ENCODE data around the gene SLC51A.
"Not testable (repeated sequence)": the region's sequence is repeated elsewhere in the genome, so short reads cannot be mapped to it uniquely, and the experiment has no call there.

The SLC51A gene

DNA sequence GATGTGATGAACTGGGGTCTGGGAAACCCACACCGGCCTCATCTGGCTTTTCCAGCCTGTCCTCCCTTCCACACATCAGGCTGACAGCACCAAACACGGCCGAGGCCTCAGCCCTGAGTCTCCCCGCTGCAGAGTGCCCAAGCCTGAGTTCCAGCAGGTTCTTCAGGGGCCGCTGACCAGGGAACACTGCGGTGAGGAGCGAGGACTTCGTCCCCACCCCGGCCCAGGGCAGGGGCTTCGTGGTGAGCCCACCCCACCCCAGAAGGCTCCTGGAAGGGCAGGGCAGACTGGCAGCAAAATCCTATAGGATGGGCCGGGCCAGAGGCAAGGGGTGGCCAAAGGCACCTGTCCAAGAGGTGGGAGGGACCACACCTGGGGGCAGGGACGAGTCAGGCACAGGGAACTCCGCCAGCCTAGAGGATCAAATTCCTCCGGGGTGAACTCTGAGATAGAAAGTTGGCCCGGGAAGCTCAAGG, at the start of gene SLC51A:
Gene SLC51A, plus strand, starts transcription at position 446 of the 476 bp plus-strand sequence. CDS start 179 bp downstream, outside the sequence.
- H3K36me3 Mint-ChIP-seq, result no peaks in the 10 kb centered on the region
- H3K4me1 Mint-ChIP-seq, result peaks cover 18% of the 10 kb centered on the region
- H3K9me3 Mint-ChIP-seq, result no peaks in the 10 kb centered on the region
- H3K27me3 Mint-ChIP-seq, result no peaks in the 10 kb centered on the region
- peak within 1 kb of the TSS; percentile 68 for H3K27ac Mint-ChIP-seq
- H3K4me3 Mint-ChIP-seq, result peak within 1 kb of the TSS; percentile 60

DNA sequence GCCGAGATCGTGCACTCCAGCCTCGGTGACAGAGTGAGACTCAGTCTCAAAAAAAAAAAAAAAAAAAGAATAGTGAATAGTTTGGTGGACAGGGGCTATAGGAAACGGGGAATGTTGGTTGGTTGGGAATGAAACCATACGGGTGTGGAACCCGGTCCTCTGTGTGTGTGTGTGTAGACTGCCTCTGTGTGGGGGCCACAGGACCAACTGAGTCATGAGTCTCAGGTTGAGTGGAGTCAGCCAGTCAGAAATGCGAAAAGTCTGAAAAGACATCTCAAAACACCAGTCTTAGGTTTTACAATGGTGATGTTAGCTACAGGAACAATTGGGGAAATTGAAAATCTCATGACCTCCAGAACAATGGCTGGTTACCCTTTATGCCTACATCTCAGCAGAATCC, 49.6 kb upstream of the SLC51A start:
- Mint-ChIP-seq H3K4me1 (no peaks in the 10 kb centered on the region), H3K36me3 (no peaks in the 10 kb centered on the region), H3K27ac (no peak overlapping the region), H3K9me3 (no peaks in the 10 kb centered on the region), H3K27me3 (no peaks in the 10 kb centered on the region), H3K4me3 (no peak overlapping the region)

DNA sequence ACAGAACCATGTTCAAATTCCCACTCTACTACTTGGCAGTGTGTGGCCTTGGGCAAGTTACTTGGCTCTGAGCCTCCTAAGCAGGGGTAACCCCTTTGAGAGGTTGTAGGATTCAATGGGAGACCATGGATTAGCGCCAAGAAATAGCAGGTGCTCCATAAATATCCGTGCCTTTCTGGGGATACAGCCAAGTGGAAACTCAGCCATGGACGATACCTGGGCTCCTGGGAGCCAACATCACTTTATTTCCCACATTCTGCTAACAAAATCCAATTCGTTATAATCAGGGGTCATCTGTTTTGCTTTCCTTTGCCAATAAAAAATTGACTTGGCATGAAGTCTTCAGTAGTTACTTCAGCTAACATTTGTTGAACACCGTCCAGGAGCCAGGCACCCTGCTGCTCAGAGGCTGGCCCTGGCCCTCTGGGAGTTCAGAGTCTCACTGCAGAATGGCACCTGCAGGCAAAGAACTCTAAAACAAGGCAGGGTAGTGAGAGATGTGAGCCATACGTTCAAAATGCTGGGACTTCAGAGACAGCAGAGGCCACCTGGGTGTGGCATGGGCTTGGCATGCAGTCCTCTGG, 47.4 kb upstream of the SLC51A start:
- Mint-ChIP-seq H3K27ac (no peak overlapping the region), H3K27me3 (no peaks in the 10 kb centered on the region), H3K4me1 (no peaks in the 10 kb centered on the region), H3K4me3 (no peak overlapping the region), H3K9me3 (no peaks in the 10 kb centered on the region), H3K36me3 (no peaks in the 10 kb centered on the region)

DNA sequence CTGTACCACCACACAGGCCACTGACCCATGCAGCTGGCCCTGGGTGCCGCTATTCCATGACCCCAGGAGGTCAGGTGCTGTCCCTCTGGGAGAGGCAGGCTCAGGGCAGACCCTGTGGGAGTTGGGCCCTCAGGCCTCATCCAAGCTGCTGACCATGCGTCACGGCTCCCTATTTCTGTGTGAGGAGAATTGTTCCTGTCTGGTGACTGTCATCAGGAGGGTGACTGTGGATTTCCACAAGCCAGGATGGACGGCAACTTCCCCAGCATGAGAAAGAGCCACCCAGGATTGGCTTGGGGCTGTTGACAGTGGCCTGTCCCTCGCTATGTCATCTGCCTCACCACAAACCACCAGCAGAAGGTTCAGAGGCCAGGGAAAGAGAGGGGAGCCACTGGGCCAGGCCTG, 46.5 kb upstream of the SLC51A start:
- Mint-ChIP-seq H3K4me3 (no peak overlapping the region), H3K36me3 (no peaks in the 10 kb centered on the region), H3K27me3 (no peaks in the 10 kb centered on the region), H3K27ac (no peak overlapping the region), H3K4me1 (no peaks in the 10 kb centered on the region), H3K9me3 (no peaks in the 10 kb centered on the region)

DNA sequence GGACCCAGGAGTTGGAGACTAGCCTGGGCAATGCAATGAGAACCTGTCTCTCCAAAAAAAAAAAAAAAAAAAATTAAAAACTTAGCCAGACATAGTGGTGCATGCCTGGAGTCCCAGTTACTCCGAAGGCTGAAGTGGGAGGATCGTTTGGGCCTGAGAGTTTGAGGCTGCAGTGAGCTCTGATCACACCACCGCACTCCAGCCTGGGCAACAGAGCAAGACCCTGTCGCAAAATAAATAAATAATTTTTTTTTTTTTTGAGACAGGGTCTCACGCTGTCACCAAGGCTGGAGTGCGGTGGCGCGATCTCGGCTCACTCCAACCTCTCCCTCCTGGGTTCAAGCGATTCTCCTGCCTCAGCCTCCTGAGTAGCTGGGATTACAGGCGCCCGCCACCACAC, 46.0 kb upstream of the SLC51A start:
- H3K4me3 Mint-ChIP-seq, H3K27ac Mint-ChIP-seq, H3K27me3 Mint-ChIP-seq, H3K36me3 Mint-ChIP-seq, H3K9me3 Mint-ChIP-seq, H3K4me1 Mint-ChIP-seq: not testable (repeated sequence)

DNA sequence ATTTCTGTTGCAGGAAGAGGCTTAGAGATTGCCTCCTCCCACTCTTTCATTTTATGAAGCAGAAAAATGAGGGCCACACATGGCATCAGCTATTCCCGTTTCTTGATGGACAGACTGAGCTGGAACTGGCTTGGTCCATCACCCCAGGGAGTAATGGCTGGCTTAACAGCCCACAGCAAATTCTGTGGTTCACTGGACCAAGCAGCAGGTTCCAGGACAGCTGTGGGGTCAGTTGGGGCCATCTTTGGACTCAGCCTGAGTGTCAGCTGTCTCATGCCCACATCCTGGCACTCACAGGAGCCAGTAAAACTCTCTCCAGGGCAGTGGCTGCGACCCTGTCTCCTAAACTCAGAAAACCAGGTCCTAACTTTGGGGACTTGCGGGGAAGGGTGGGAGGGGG, 41.7 kb upstream of the SLC51A start:
- Mint-ChIP-seq H3K27ac (no peak overlapping the region), H3K4me3 (no peak overlapping the region), H3K9me3 (no peaks in the 10 kb centered on the region)

DNA sequence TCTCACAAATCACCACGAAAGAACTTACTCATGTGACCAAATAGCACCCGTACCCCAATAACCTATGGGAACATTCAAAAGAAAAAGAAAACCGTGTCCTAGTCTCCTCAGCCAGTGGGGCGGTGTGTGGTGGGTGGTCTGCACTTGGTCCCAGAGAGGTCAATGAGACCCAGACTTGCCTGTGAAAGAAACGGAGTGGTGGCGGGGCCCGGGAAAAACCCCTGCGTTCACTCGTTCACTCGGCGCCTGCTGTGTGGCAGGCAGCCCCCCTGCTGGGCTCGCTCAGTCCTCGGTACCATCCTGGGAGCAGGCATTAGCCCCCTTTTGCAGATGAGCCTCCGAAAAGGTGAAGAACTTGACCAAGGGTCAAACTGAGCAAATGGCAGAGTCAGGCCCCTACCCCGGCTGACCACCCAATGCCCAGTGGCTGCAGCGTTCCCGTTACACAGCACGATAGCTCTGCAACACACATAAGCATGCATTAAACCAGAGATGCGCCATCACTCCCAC, 41.2 kb upstream of the SLC51A start:
- no peak overlapping the region for H3K4me3 Mint-ChIP-seq
- H3K4me1 Mint-ChIP-seq, result peaks cover 19% of the 10 kb centered on the region
- no peak overlapping the region for H3K27ac Mint-ChIP-seq
- H3K36me3 Mint-ChIP-seq, result no peaks in the 10 kb centered on the region
- H3K27me3 Mint-ChIP-seq, result no peaks in the 10 kb centered on the region
- H3K9me3 Mint-ChIP-seq, result no peaks in the 10 kb centered on the region

More for the DNA sequence above, 41.7 kb upstream of the SLC51A start:
- Mint-ChIP-seq H3K36me3 (no peaks in the 10 kb centered on the region), H3K4me1 (peaks cover 14% of the 10 kb centered on the region), H3K27me3 (no peaks in the 10 kb centered on the region)

DNA sequence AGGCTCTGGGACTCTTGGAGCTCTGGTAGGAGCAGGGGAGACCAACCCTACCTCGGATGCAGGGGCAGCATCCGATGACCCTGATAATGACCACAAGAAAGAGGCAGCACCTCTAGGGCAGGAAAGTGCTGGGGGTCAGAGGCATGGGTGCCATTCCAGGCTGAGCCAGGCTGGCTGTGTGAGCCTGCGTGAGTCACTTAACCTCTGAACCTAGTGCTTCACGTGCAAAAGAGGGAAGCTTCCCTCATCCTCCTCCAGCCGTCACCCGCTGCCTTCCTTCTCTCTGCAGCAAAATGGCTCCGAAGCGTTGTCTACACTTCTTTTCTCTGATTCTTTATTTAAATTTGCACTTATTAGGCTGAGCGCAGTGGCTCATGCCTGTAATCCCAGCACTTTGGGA, 40.6 kb upstream of the SLC51A start:
- no peaks in the 10 kb centered on the region for H3K36me3 Mint-ChIP-seq
- H3K4me3 Mint-ChIP-seq, result no peak overlapping the region
- no peak overlapping the region for H3K27ac Mint-ChIP-seq
- H3K4me1 Mint-ChIP-seq, result peaks cover 19% of the 10 kb centered on the region
- no peaks in the 10 kb centered on the region for H3K27me3 Mint-ChIP-seq
- H3K9me3 Mint-ChIP-seq, result no peaks in the 10 kb centered on the region

DNA sequence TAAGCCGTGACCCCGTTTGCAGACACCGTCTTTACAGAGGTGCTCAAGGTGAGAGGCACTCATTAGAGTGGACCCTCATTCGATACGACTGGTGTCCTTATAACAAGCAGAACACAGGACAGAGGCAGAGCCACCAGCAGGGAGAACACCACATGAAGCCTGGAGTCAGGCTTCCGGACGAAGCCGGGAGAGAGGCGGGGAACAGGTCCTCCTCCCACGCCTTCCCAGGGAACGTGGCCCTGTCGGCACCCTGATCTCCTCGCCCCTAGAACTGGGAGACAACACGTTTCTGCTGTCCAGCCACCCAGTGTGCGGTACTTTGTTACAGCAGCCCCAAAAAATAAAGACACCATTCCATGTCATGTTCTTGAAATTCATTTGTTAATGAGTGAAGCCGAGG, 38.8 kb upstream of the SLC51A start:
- Mint-ChIP-seq H3K4me1 (peaks cover 28% of the 10 kb centered on the region), H3K4me3 (no peak overlapping the region), H3K9me3 (no peaks in the 10 kb centered on the region), H3K27ac (no peak overlapping the region), H3K27me3 (no peaks in the 10 kb centered on the region), H3K36me3 (no peaks in the 10 kb centered on the region)

DNA sequence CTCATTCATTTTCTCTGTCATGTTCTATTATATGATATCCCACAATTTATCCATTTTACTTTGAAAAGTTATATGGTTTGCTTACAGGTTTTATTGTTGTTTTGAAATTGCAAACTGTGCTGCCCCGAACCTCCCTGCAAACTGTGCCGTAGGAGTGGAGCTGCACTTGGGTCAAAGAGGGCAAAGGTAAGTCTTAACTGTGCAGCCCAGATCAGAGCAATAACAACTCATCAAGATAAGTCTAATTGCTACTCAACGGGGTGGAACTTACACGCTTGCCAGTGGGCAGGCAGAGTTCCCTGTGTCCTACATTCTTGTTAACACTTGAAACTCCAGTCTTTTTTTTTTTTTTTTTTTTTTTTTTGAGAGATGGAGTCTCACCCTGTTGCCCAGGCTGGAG, 38.4 kb upstream of the SLC51A start:
- H3K36me3 Mint-ChIP-seq, result no peaks in the 10 kb centered on the region
- H3K27me3 Mint-ChIP-seq, result no peaks in the 10 kb centered on the region
- H3K4me1 Mint-ChIP-seq, result peaks cover 28% of the 10 kb centered on the region
- H3K27ac Mint-ChIP-seq, result no peak overlapping the region
- no peak overlapping the region for H3K4me3 Mint-ChIP-seq
- H3K9me3 Mint-ChIP-seq, result no peaks in the 10 kb centered on the region

DNA sequence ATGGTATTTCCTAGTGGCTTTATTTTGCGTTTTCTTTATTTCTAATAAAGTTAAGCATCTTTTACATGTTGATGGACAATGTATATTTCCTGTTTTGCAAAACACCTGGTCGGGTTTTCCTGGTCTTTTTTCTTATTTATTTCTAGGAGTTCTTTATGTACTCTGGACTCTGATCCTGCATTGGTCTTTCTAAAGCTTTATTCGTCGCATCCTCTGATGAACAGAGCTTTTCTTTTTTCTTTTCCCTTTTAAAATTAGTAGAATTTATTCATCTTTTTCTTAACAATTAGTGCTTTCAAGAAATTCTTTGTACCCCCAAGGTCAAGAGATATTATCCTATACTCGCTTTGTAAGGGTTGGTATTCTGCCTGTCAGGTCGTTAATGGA, 37.3 kb upstream of the SLC51A start:
- peak overlapping the region; percentile 97 for H3K27ac Mint-ChIP-seq
- no peaks in the 10 kb centered on the region for H3K27me3 Mint-ChIP-seq
- H3K9me3 Mint-ChIP-seq, result no peaks in the 10 kb centered on the region
- peaks cover 31% of the 10 kb centered on the region for H3K4me1 Mint-ChIP-seq
- no peaks in the 10 kb centered on the region for H3K36me3 Mint-ChIP-seq
- H3K4me3 Mint-ChIP-seq, result peak overlapping the region; percentile 80

DNA sequence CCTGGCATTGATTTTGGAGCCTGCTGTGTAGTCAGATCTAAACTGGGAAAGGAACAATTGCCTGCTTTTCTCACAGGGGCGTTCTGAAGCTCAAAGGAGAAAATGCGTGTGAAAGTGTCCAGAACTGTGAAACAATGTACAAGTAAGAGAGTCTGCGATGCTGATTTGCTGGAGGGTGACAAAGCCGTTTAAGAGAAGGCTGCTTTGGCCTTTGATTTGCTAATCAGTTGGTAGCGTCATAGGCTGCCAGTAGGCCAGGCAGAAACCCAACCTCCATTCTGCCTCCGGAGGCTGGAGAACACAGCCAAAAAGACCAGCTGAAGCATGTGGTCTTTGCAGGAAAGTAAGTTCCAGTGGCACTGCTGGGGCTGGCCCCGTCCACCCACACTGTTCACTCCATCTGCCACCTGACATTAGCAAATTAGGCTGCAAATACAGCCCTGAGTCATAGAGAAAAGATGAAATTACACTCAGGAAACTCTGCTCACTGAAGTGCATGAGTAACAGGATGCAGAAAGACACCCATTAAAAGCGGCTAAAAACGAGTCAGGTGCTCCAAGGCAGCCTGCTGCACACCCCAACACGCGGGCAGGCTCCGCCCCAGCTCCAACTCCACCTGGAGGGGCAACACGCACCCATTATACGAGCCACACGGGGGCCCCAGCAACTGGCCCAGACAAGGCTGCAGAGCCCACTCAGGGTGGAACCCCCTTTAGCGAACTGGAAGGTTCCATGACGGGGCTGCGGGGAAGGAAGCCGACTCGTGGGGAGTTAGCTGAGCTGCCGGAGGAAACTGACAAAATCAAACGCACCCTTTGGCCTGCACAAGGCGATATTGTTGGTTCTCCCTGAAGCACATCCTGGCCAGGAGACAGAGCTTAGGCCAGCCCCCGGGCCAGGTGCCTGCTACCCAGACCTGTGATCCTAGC, 36.7 kb upstream of the SLC51A start:
- no peaks in the 10 kb centered on the region for H3K27me3 Mint-ChIP-seq
- peak overlapping the region; percentile 97 for H3K27ac Mint-ChIP-seq

DNA sequence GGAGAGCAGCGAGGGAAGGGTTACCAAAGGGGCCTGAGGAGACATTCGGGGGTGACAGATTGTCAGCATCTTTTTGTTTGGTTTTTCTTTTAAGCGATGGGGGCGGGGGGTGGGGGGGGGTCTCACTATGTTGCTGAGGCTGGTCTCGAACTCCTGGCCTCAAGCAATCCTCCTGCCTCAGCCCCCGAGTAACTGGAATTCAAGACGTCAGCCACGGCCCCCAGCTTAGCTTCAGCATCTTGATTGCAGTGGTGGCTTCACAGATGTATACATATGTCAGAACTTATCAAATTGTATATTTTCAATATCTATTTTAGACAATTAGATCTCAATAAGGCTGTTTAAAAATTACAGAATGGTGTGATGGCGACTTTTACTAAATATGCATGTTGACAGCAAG, 36.0 kb upstream of the SLC51A start:
- H3K4me1 Mint-ChIP-seq, result peaks cover 31% of the 10 kb centered on the region

More for the DNA sequence above, 36.7 kb upstream of the SLC51A start:
- Mint-ChIP-seq H3K4me1 (peaks cover 31% of the 10 kb centered on the region), H3K4me3 (peak overlapping the region; percentile 80), H3K36me3 (no peaks in the 10 kb centered on the region), H3K9me3 (no peaks in the 10 kb centered on the region)

DNA sequence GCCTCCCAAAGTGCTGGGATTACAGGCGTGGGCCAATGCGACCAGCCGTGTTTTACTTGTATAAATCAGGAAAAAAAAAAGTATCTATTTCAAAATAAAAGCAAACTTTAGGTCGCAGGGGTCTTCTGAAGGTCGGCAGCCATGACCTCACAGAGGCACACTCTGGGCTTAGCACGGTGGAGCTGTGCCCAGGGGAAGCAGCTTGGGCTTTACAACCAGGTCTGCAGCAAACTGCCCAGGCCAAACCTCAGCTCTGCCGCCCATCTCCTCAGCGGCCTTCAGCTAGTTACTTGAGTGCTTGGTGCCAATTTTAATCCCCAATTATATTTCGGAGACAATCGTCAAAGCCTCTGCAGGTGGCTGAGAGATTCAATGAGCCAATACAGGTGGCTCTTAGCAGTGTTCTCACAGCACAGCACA, 35.2 kb upstream of the SLC51A start:
- Mint-ChIP-seq H3K4me3 (no peak overlapping the region), H3K4me1 (peaks cover 31% of the 10 kb centered on the region), H3K27me3 (no peaks in the 10 kb centered on the region), H3K27ac (peak overlapping the region; percentile 30), H3K9me3 (no peaks in the 10 kb centered on the region), H3K36me3 (no peaks in the 10 kb centered on the region)

More for the DNA sequence above, 36.0 kb upstream of the SLC51A start:
- H3K27ac Mint-ChIP-seq, result no peak overlapping the region
- H3K4me3 Mint-ChIP-seq, result no peak overlapping the region
- no peaks in the 10 kb centered on the region for H3K9me3 Mint-ChIP-seq
- no peaks in the 10 kb centered on the region for H3K27me3 Mint-ChIP-seq
- H3K36me3 Mint-ChIP-seq, result no peaks in the 10 kb centered on the region

DNA sequence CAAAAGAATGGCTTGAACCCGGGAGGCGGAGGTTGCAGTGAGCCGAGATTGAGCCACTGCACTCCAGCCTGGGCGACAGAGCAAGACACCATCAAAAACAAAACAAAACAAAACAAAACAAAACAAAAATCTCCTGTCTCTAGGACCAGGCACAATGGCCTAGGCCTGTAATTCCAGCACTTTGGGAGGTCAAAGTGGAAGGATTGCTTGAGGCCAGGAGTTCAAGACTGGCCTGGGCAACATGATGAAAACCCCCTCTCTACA, 32.2 kb upstream of the SLC51A start:
- H3K27ac Mint-ChIP-seq, H3K9me3 Mint-ChIP-seq, H3K36me3 Mint-ChIP-seq, H3K4me3 Mint-ChIP-seq, H3K27me3 Mint-ChIP-seq: not testable (repeated sequence)
- peaks cover 29% of the 10 kb centered on the region for H3K4me1 Mint-ChIP-seq

DNA sequence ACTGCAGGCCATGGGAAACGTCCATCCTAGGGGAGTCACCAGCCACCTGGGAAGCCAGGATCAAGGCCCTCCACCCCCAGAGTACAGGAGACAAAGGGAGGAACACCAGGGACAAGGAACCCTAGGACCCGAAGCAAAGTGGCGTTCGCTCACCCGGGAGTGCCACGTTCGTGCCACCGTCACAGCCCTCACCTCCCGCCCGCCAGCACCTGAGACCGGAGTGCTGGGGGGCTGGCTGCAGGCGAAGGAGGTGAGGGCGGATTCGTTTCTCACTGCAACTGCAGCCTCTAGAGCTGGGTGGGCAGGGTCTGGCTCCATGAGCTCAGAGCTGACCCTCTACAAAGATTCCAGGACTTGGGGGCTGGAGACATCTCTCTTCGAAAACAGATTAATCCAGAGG, 31.5 kb upstream of the SLC51A start:
- no peaks in the 10 kb centered on the region for H3K27me3 Mint-ChIP-seq

More for the DNA sequence above, 31.5 kb upstream of the SLC51A start:
- Mint-ChIP-seq H3K36me3 (no peaks in the 10 kb centered on the region), H3K4me1 (peaks cover 21% of the 10 kb centered on the region), H3K27ac (no peak overlapping the region), H3K4me3 (no peak overlapping the region), H3K9me3 (no peaks in the 10 kb centered on the region)

All from activated naive CD4-positive, alpha-beta T cell treated with anti-CD3 and anti-CD28 coated beads, Interleukin-2, amount 50 U/mL, for 24 hours (primary cell).